SH-SY5Y (cell line): Measurements from ENCODE around the gene ZNF726.

Source experiments
- GATA2 ChIP-seq: IDR thresholded peaks from 2 replicates; pipeline ENCODE4 v1.6.1; 2011; ENCODE audit warnings: mild to moderate bottlenecking, low read depth, low read length
- GATA3 ChIP-seq: IDR thresholded peaks from 2 replicates; pipeline ENCODE4 v1.6.1; 2011; ENCODE audit warnings: low read depth, mild to moderate bottlenecking, low read length, moderate library complexity

- TF ChIP-seq GATA2 (no peak), GATA3 (no peak)
These were observed 63.4 kb downstream of the ZNF726 start for GRCh38 chr19:23978068-23978467.
